Measurements from ENCODE around the gene TAL1.

DNA sequence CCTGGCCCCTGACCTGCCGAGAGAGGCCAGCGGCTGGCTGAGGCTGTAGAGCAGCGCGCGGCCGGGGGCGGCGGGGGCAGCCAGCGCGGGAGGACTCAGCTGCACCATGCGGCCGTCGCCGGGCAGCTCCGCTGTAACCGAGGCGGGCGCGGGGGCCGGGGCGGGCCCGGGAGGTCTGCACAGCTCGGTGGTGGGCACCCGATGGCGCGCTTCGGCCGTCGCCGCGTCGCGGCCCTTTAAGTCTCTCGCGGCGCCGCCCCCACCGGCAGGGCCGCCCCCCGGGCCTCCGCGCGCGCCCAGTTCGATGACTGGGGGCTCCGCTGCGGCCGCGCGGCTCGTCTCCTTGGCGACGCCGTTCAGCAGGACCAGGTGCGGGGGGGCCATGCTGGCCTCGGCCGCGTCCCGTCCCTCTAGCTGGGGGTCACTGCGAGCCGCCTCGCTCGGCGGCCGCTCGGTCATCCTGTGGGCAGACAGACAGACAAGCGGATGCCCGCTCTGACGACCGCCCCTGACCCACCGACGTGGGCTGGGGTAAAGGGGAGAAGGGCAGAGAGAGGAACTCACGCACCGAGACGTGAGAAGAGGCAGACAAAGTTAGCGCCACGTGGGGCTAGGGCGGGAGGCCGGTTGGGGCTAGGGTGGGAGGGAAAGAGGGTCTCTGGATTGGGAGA lies 6.5 kb downstream of the TAL1 start:
- TF ChIP-seq, protein P1, sequence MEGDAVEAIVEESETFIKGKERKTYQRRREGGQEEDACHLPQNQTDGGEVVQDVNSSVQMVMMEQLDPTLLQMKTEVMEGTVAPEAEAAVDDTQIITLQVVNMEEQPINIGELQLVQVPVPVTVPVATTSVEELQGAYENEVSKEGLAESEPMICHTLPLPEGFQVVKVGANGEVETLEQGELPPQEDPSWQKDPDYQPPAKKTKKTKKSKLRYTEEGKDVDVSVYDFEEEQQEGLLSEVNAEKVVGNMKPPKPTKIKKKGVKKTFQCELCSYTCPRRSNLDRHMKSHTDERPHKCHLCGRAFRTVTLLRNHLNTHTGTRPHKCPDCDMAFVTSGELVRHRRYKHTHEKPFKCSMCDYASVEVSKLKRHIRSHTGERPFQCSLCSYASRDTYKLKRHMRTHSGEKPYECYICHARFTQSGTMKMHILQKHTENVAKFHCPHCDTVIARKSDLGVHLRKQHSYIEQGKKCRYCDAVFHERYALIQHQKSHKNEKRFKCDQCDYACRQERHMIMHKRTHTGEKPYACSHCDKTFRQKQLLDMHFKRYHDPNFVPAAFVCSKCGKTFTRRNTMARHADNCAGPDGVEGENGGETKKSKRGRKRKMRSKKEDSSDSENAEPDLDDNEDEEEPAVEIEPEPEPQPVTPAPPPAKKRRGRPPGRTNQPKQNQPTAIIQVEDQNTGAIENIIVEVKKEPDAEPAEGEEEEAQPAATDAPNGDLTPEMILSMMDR (IDR thresholded peaks at IDR 0.05; ENCODE audit: extremely low read depth in 1 of 2, insufficient read depth in 1 of 2, low read depth in 1 of 2, low read length in 2 of 2), result no peak
- no peak for TF ChIP-seq EZH2 (IDR thresholded peaks at IDR 0.05; ENCODE audit: borderline replicate concordance, low read depth, low read length, severe bottlenecking)
- no peak for TF ChIP-seq POLR2A (IDR thresholded peaks at IDR 0.05; ENCODE audit: low read depth, low read length)
- no peak for TF ChIP-seq JUN (IDR thresholded peaks at IDR 0.05; ENCODE audit: borderline replicate concordance, insufficient read depth, insufficient read length, low read depth)
- no peak for TF ChIP-seq FOS (IDR thresholded peaks at IDR 0.05; ENCODE audit: borderline replicate concordance, insufficient read depth, low read length)
- no peak for TF ChIP-seq MYC (IDR thresholded peaks at IDR 0.05; ENCODE audit: low read depth, low read length)
- peak; percentile 14 for TF ChIP-seq POLR2AphosphoS5 (IDR thresholded peaks at IDR 0.05; ENCODE audit: insufficient read depth, low read depth, low read length)
